ENCODE measurements around the gene PRCP.

Gene PRCP

GRCh38 chr11:82906236-82906635 is 6.0 kb upstream of the PRCP start:
- DNase-seq = no peak

- DNase-seq = no peak
These were observed 3.8 kb upstream of the PRCP start for GRCh38 chr11:82903843-82904586.

GRCh38 chr11:82902880-82903279 is 2.6 kb upstream of the PRCP start:
- DNase-seq = no peak

GRCh38 chr11:82901922-82902485 is 1.8 kb upstream of the PRCP start:
- no peak for DNase-seq

- peak; percentile 98 for DNase-seq
These were observed 1.1 kb upstream of the PRCP start, which contains the start of gene DDIAS for GRCh38 chr11:82901165-82901921. Gene DDIAS (plus strand): TSS chr11:82901736. CDS start chr11:82914739, 13,003 bp downstream.

GRCh38 chr11:82899957-82900276 is 313 bp downstream of the PRCP start:
- no peak for DNase-seq

- DNase-seq = no peak
These were observed 927 bp downstream of the PRCP start for GRCh38 chr11:82899186-82899820.

- no peak for DNase-seq
These were observed 2.0 kb downstream of the PRCP start for GRCh38 chr11:82898241-82898640.

GRCh38 chr11:82896183-82896582 is 4.0 kb downstream of the PRCP start:
- DNase-seq = no peak

- no peak for DNase-seq
These were observed 4.7 kb downstream of the PRCP start for GRCh38 chr11:82895437-82896091.

GRCh38 chr11:82892611-82893169 is 7.5 kb downstream of the PRCP start:
- DNase-seq = no peak

GRCh38 chr11:82890936-82891335 is 9.3 kb downstream of the PRCP start:
- DNase-seq = no peak

- DNase-seq = no peak
These were observed 10.3 kb downstream of the PRCP start for GRCh38 chr11:82890002-82890341.

GRCh38 chr11:82889133-82890001 is 10.9 kb downstream of the PRCP start:
- no peak for DNase-seq

GRCh38 chr11:82883853-82884252 is 16.4 kb downstream of the PRCP start:
- DNase-seq = no peak

- DNase-seq = no peak
These were observed 25.3 kb downstream of the PRCP start for GRCh38 chr11:82874646-82875523.

- no peak for DNase-seq
These were observed 26.3 kb downstream of the PRCP start for GRCh38 chr11:82873919-82874333.

- no peak for DNase-seq
These were observed 27.7 kb downstream of the PRCP start for GRCh38 chr11:82872377-82873150.

GRCh38 chr11:82871646-82872045 is 28.6 kb downstream of the PRCP start:
- no peak for DNase-seq

GRCh38 chr11:82869657-82870056 is 30.6 kb downstream of the PRCP start:
- no peak for DNase-seq
